Right hindlimb (tissue), 1 donor: Measurements from ENCODE around the gene RNF20.
"Not testable (repeated sequence)": the region's sequence is repeated elsewhere in the genome, so short reads cannot be mapped to it uniquely, and the experiment has no call there.

Source experiments
- DNase-seq: peaks from one replicate; pipeline ENCODE4 v3.0.0-alpha.2; 2018

Gene RNF20

DNA sequence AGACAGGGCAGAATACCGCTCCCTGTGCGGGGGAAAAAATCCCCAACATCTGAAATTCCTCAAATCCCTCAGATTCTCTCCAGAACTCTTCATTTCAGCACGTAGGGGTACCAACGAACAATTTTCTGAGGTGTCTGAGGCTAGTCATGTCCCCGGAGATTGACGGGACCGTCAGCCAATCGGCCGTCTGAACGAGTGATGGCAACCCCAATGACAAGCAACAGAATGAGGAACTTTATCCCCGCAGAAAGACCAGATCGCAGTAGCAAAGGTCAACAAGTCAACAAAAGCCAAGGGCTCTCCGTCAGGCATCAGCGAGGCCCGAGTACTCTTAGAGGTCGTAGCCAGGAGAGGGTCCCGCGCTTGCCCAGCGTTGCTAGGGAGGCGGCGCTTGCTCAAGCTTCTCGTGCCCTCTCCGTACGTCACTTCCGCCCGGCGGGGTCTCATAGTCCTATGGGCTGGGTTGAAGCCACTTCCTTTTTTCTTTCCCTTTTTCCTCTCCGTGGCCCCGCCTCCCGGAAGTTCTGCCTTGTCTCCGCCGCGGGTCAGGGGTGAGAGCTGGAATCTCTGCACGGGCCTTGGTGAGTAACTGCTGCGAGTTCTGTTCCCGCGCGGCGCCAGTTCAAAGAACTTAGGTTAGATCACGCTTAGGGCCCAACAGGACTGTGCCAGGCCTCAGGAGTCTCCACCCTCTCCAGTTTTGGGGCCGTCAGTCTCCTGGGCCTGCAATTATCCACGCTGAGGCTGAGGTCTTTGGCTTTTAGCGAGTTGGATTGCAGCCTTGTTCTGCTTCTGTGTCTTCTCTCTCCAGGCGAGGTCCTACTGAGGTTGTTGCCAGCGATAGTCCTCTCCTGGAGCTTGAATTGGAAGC lies at the start of gene RNF20:
RNF20 (plus strand) TSS at position 520 of the 871 bp plus-strand sequence. CDS start 1,571 bp downstream, outside the sequence.
- peak; percentile 99 for DNase-seq

DNA sequence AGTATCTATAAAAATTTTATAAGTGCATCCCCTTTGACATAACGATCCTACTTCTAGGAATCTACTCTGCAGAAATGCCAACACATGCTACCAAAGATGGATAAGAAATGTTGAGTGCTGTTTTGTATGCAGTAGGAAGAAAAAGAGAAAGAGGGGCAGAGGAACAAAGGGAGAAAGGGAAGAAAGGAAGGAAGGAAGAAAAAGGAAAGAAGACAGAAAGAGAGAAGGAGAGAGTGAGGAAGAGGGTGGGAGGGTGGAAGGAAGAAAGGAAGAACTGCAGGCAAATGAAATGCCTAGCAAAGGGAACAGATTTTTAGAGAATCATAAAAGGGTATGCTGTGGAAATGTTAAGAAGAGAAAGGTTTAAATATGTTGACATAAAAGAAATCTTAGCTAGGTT lies 49.6 kb upstream of the RNF20 start:
- no peak for DNase-seq

DNA sequence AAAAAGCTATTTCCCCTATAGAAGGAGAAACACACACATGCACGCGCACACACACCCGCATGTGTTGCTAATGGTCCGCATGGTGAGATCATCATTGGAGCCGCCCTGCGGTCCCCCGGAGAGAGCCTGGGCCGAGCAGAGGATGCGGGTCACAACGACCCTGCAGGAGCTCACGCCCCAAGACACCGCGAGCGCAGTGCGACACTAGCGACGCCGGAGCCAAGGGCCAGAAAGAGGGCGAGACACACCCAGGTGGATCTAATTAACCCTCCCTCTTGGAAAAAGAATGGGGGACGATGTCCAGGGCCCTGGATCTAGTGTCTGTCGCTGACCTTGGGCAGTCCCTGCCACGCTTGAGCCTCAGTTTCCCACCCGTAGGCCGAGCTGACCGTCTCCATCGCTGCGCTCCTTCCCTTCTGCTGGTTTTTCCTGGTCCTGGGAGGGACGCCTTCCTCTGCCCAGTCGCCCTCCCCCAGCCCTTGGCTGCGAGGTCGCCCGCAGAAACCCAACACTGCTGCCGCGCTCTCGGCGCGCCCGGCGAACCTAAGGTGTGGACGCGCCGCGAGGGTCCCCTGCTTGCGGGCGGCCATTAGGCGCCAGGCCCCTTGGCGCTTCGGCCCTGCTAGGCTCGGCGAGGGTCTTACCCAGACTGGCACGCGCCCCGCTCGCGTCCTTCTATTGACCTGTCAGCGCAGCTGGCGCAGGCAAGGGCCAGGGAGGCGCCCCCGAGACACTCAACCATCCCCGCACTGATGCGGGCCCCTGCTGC lies 47.5 kb upstream of the RNF20 start:
- DNase-seq, result peak; percentile 45

DNA sequence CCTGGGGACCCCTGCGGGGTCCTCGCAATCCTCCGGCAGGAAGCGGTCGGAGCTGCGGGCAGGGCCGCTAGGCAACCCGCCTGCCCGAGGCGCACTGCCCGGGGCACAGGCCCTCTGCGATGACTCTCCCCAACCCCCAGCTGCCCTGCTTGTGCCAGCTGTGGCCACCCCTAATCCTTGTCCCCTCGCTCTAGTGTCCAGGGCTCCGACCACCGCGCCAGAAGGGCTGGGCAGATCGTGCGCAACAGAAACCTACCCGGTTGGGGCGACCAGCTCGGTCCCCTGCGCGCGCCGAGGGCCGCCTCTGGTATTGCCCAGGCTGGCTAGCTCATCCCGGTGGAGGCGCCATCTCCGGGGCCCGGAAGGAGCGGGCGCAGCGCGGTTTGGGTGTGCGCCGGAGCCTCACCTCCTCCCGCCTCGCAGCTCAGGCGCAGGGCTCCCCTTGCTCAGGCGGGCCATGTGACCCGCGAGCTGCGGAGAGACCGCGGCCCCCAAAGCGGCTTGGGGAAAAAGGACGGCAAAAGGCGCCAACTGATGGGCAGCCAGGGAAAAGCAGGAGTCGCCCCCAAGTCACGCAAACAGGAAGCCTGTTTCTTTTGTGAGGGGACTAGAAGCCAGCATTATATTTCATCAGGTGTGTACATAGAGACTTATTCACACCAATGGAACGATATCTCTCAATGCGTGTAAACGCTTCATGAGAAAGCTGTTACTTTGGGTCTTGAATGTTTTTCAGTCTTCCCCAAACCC lies 46.8 kb upstream of the RNF20 start:
- DNase-seq, result peak; percentile 64

- DNase-seq, result no peak
Observed at GRCh38 chr9:101487443-101487840, 46.2 kb upstream of the RNF20 start.

- DNase-seq, result no peak
Observed at GRCh38 chr9:101495810-101496209, 37.8 kb upstream of the RNF20 start.

DNA sequence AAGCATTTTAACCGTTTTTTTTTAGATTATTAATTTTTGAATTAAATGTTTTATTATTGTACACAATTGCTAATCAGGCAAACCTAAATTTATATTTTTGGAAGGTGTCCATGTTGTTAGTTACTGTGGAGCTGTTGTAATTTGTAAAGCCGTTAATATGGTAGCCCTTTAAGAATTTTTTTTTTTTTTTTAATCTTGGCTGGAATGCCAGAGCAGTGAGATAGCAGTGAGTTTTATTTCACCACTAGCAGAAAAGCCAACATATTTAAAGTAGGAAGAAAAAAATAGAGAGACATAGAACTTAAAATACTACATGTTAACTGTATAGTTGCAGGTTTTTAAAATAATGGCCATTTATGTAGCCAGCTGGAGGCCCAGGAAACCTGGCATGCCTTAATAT lies 35.3 kb upstream of the RNF20 start:
- DNase-seq, result no peak

DNA sequence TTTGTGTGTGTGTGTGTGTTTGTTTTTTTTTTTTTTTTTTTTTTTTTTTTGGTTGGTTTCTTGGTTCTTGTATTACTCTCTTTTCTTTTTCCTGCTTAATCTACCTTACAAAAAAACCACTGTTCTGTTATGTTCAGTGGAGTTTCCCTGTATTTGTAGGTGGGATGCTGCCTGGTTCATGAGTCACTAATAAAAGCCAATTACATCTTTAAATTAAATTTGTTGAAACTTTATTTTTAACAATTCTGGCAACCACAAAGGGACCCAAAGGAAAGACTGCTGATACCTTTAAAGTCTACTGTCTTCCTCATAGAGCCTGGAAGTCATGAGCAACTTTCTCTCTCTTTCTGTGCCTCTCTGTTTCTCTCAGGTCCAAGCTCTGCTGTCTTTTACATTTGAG lies 29.5 kb upstream of the RNF20 start:
- no peak for DNase-seq

GRCh38 chr9:101508211-101508610 lies 25.4 kb upstream of the RNF20 start:
- DNase-seq, result no peak

- DNase-seq, result no peak
Observed at GRCh38 chr9:101509572-101509971, 24.1 kb upstream of the RNF20 start.

DNA sequence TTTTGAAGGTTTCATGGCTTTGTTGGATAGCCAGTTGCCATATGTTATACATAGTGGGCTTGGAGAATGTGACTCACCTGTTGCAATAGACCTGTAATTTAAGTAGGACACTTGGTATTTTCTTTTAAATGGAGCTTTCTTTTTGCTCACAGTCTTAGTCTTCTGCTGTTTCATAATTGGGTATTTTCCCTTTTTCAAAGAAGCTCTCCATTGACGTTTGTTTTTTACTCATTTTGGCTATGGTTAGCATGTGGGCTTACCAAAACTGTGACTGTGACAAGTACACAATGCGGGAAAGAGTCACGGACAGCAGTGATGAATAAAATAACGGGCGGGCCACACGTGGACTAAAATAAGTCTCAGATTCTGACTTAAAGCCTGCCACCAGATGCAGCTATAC lies 23.2 kb upstream of the RNF20 start:
- DNase-seq, result no peak

DNA sequence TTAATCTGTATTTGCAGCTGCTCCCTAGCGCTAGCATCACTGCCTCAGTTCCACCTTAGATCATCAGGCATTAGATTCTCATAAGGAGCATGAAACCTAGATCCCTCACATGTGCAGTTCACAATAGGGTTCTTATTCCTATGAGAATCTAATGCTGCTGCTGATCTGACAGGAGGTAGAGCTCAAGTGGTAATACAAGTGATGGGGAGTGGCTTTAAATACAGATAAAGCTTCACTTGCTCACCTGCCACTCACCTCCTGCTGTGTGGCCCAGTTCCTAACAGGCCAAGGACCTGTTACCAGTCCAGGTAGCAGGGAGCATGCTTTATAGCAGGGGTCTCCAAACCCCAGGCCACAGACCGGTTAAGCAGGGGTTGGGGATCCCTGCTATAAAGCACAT lies 22.6 kb upstream of the RNF20 start:
- DNase-seq, result no peak

DNA sequence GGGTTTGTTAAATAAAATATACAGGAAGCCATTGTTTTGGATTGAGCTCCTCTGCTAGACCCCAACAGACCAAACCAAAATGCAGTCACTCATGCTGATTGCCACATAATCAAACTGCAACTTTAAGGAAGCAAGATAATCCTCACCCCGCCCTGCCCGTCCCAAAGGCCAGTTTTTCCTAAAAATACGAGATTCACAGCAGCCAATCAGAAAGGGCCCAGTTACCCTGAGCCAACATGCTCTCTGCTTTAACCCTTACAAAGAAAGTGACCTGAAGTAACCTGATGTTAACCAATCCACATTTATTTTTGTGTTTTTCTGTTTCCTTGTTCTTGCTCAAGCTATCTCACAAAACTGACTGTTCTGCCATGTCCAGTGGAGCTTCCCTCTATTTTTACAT lies 21.5 kb upstream of the RNF20 start:
- no peak for DNase-seq

GRCh38 chr9:101513351-101513750 lies 20.3 kb upstream of the RNF20 start:
- no peak for DNase-seq

- no peak for DNase-seq
Observed at GRCh38 chr9:101514071-101514470, 19.6 kb upstream of the RNF20 start.

DNA sequence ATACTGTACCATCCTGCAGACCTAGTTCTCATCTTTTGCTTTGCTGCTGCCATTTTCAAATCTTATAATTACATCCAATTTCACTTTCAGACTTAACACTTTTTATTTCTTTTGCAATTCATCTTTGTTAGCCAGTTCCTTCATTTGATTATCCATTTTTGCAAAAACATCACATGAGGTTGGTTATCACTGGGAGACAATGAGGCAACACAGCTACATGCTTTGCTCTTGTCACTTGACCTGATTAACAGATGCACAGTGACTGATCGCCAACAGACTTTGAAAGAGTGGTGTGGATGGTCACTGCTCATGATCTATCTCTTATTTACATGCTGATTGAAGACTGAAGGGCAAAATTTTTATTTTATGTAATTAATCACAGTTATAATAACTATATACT lies 17.0 kb upstream of the RNF20 start:
- DNase-seq, result no peak

DNA sequence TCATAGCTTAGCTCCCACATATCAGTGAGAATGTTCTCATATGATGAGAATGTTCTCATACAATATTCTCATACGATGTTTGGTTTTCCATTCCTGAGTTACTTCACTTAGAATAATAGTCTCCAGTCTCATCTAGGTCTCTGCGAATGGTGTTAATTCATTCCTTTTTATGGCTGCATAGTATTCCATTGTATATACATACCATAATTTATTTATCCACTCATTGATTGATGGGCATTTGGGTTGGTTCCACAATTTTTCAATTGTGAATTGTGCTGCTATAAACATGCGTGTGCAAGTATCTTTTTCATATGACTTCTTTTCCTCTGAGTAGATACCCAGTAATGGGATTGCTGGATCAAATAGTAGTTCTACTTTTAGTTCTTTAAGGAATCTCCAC lies 15.2 kb upstream of the RNF20 start:
- DNase-seq, result not testable (repeated sequence)

GRCh38 chr9:101524371-101524770 lies 9.3 kb upstream of the RNF20 start:
- DNase-seq, result no peak

- no peak for DNase-seq
Observed at GRCh38 chr9:101527066-101527465, 6.6 kb upstream of the RNF20 start.

DNA sequence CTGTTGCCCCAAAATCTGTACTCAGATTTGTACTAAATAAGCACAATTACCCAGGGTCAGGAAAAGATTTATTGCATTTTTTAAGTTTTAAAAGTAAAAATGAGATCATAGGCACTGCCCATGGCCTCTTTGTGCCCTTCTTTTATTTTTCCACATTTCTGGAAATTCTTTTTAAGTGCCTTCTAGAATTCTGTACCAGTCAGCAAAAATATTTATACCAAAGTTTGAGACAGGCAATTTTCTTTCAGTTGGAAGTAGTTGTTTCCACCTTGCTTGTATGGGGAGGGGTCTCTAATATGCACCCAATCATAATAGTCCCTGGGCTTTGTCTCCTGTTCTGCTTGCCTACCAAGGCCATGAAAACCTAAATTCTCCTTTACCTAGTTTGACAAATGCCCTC lies 5.6 kb upstream of the RNF20 start:
- DNase-seq, result no peak

GRCh38 chr9:101530076-101530711 lies 3.5 kb upstream of the RNF20 start:
- DNase-seq, result peak; percentile 59

DNA sequence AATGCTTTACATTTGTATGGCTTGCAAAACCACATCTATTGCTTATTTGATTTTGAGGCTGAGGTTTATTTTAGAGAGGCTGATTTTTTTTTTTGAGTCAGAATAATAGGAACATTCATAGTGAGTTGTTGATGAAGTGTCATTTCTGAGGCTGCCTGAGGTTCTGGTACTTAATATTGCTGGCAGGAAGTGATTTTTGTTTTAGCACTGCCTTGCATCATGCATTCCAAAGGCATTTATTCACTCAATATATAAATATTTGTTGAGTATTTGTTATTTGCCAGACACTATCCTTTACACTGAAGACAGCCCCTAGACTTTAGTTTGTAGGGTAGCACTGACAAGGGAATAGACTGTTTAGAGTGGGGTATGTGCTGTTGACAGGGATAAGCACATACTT lies 2.7 kb downstream of the RNF20 start:
- DNase-seq, result no peak

GRCh38 chr9:101536938-101537337 lies 3.3 kb downstream of the RNF20 start:
- DNase-seq, result peak; percentile 27
